GM10266 (cell line): ENCODE data around the gene MECR.

Experiments used
- DNase-seq: peaks from one replicate; pipeline ENCODE4 v3.0.0; 2012; ENCODE audit errors: extremely low spot score
- CTCF ChIP-seq: IDR thresholded peaks from 2 replicates; pipeline ENCODE4 v1.5.1; 2012; ENCODE audit warnings: mild to moderate bottlenecking, low read depth; ENCODE audit not compliant: control insufficient read depth, insufficient read depth; ENCODE audit errors: missing control alignments

MECR gene

GRCh38 chr1:29230553-29231378 is at the start of gene MECR:
Gene MECR (minus strand): TSS chr1:29230934. CDS start chr1:29230906, 28 bp downstream.
- DNase-seq: peak; percentile 97
- peak; percentile 40 for TF ChIP-seq CTCF

- DNase-seq: no peak
These were observed 49.2 kb upstream of the MECR start for GRCh38 chr1:29279951-29280391.

GRCh38 chr1:29279406-29279805 is 48.7 kb upstream of the MECR start:
- no peak for TF ChIP-seq CTCF
- no peak for DNase-seq

More at GRCh38 chr1:29279951-29280391, 49.2 kb upstream of the MECR start:
- no peak for TF ChIP-seq CTCF

- TF ChIP-seq CTCF: no peak
- DNase-seq: no peak
These were observed 47.4 kb upstream of the MECR start for GRCh38 chr1:29278124-29278523.

- TF ChIP-seq CTCF: no peak
- DNase-seq: no peak
These were observed 44.7 kb upstream of the MECR start for GRCh38 chr1:29275435-29275834.

GRCh38 chr1:29272147-29272907 is 41.6 kb upstream of the MECR start:
- no peak for TF ChIP-seq CTCF
- no peak for DNase-seq
